COLO829 (cell line): Measurements from ENCODE around the gene KCNIP1.

Source experiments
- DNase-seq: peaks from one replicate; pipeline ENCODE4 v3.0.0; 2012; ENCODE audit warnings: low spot score

Gene KCNIP1

GRCh38 chr5:170508660-170509347 lies 5.0 kb downstream of the KCNIP1 start:
- DNase-seq = no peak

- DNase-seq = no peak
Observed at GRCh38 chr5:170509348-170509660, 5.5 kb downstream of the KCNIP1 start.

- no peak for DNase-seq
Observed at GRCh38 chr5:170510126-170510525, 6.3 kb downstream of the KCNIP1 start.

- DNase-seq = no peak
Observed at GRCh38 chr5:170510559-170510958, 6.7 kb downstream of the KCNIP1 start.

GRCh38 chr5:170511551-170512258 lies 7.9 kb downstream of the KCNIP1 start:
- DNase-seq = no peak

- DNase-seq = no peak
Observed at GRCh38 chr5:170513856-170514525, 10.2 kb downstream of the KCNIP1 start.

- no peak for DNase-seq
Observed at GRCh38 chr5:170517411-170517810, 13.6 kb downstream of the KCNIP1 start.

GRCh38 chr5:170518277-170518676 lies 14.5 kb downstream of the KCNIP1 start:
- no peak for DNase-seq

- no peak for DNase-seq
Observed at GRCh38 chr5:170519549-170519948, 15.7 kb downstream of the KCNIP1 start.

- no peak for DNase-seq
Observed at GRCh38 chr5:170520372-170520771, 16.6 kb downstream of the KCNIP1 start.

- DNase-seq = peak; percentile 10
Observed at GRCh38 chr5:170522211-170523141, 18.7 kb downstream of the KCNIP1 start.

GRCh38 chr5:170523142-170523551 lies 19.3 kb downstream of the KCNIP1 start:
- DNase-seq = no peak

- no peak for DNase-seq
Observed at GRCh38 chr5:170523830-170524229, 20.0 kb downstream of the KCNIP1 start.

- no peak for DNase-seq
Observed at GRCh38 chr5:170524576-170524975, 20.8 kb downstream of the KCNIP1 start.

GRCh38 chr5:170525470-170526211 lies 21.8 kb downstream of the KCNIP1 start:
- no peak for DNase-seq

GRCh38 chr5:170527991-170528390 lies 24.2 kb downstream of the KCNIP1 start:
- no peak for DNase-seq

GRCh38 chr5:170528976-170529375 lies 25.2 kb downstream of the KCNIP1 start:
- DNase-seq = no peak

- no peak for DNase-seq
Observed at GRCh38 chr5:170532935-170533334, 29.1 kb downstream of the KCNIP1 start.

GRCh38 chr5:170533383-170533782 lies 29.6 kb downstream of the KCNIP1 start:
- DNase-seq = no peak

- no peak for DNase-seq
Observed at GRCh38 chr5:170534177-170534576, 30.4 kb downstream of the KCNIP1 start.

GRCh38 chr5:170534941-170535340 lies 31.1 kb downstream of the KCNIP1 start:
- DNase-seq = no peak

GRCh38 chr5:170536525-170536924 lies 32.7 kb downstream of the KCNIP1 start:
- no peak for DNase-seq
